Endothelial cell of umbilical vein (primary cell): ENCODE measurements around the gene C11orf21.

Source experiments
- FOS ChIP-seq: IDR thresholded peaks from 2 replicates; pipeline ENCODE4 v1.6.1; 2011; ENCODE audit warnings: mild to moderate bottlenecking, low read length, moderate library complexity, borderline replicate concordance; ENCODE audit not compliant: insufficient read depth
- POLR2A ChIP-seq: IDR thresholded peaks from 2 replicates; pipeline ENCODE4 v1.6.1; 2012; ENCODE audit warnings: low read depth, mild to moderate bottlenecking, control low read depth, low read length
- POLR2AphosphoS5 ChIP-seq: IDR thresholded peaks from 2 replicates; pipeline ENCODE4 v1.6.1; 2012; ENCODE audit warnings: low read depth, mild to moderate bottlenecking, control low read depth, low read length, moderate library complexity; ENCODE audit not compliant: insufficient read depth
- TF ChIP-seq, protein P1 (sequence below), 2 donors: IDR thresholded peaks; 1 replicate in 1 of 2; 2 replicates in 1 of 2; pipeline ENCODE4 v1.5.1; 2011; ENCODE audit warnings: low read length in 2 of 2, mild to moderate bottlenecking in 2 of 2, moderate library complexity in 2 of 2, control low read depth in 1 of 2, inconsistent platforms in 1 of 2, low read depth in 1 of 2; ENCODE audit not compliant: insufficient read depth in 1 of 2; ENCODE audit errors: extremely low read depth in 1 of 2

DNA sequence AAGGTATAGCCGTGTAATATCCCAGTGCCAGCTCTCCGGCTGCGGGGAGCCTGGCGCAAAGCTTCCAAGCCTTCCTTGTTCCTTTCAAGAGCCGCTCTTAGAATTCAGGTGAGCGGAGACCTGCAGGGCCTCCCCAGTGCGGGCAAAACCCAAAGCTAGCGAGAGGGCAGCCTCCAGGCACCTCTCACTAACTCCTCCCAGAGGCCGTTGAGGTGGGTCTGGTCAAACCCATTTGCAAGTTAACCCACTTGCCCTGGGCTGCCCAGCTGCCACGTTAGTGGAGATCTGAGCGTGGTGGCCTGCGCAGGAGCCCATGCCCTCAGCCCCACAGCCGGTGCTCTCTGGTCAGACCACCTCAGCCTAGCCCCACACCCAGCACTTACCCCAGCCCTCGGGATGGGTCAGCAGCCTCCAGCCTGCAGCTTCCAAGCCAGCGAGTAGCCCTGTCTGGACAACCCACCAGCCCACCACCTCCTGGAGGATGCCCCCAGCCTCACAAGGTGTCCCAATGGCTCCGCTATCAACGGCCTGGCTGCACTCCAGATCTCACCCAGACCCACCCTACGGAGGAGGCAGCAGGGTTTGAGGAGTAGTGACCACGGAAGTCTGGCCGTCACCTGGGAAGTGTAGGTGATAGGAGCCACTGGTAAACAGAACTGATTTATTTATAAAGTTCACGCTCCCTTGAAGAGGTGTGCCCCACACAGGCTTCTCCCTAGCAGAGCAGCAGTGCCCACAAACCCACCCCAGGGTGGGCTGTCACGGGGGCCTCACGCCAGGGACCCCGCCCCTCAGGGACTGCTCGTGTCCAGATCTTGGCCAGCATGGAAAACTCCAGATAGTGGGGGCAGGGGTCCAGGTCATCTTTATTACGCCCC is 33.6 kb downstream of the C11orf21 start:
- no peak for TF ChIP-seq POLR2A
- TF ChIP-seq, protein P1, sequence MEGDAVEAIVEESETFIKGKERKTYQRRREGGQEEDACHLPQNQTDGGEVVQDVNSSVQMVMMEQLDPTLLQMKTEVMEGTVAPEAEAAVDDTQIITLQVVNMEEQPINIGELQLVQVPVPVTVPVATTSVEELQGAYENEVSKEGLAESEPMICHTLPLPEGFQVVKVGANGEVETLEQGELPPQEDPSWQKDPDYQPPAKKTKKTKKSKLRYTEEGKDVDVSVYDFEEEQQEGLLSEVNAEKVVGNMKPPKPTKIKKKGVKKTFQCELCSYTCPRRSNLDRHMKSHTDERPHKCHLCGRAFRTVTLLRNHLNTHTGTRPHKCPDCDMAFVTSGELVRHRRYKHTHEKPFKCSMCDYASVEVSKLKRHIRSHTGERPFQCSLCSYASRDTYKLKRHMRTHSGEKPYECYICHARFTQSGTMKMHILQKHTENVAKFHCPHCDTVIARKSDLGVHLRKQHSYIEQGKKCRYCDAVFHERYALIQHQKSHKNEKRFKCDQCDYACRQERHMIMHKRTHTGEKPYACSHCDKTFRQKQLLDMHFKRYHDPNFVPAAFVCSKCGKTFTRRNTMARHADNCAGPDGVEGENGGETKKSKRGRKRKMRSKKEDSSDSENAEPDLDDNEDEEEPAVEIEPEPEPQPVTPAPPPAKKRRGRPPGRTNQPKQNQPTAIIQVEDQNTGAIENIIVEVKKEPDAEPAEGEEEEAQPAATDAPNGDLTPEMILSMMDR (IDR thresholded peaks at IDR 0.05; ENCODE audit: extremely low read depth in 1 of 2, insufficient read depth in 1 of 2, low read depth in 1 of 2, low read length in 2 of 2): no peak
- TF ChIP-seq FOS: no peak
- TF ChIP-seq POLR2AphosphoS5: no peak
